ENCODE measurements around the gene BNC1. TPM values are rescaled to one million over a fixed set of nuclear protein-coding genes. Genes with fewer than 3 reads are reported as not detected.

The BNC1 gene
- not detected in 2 replicates for total RNA-seq (2014; rRNA removed; shearing (Covaris generic); ENCODE audit: low replicate concordance)

GRCh38 chr15:83284559-83285283, at the start of gene BNC1:
TSS of gene BNC1 (minus strand) at chr15:83284664. CDS start at chr15:83284628, 36 bp downstream.
- no peaks in the 10 kb centered on the region for H3K9me2 ChIP-seq (replicated peaks; ENCODE audit: insufficient read depth, low read length)
- H3K79me2 ChIP-seq (ENCODE audit: low read length): no peaks in the 10 kb centered on the region
- no peak within 1 kb of the TSS for H3K4me2 ChIP-seq (ENCODE audit: low read depth, low read length, poor library complexity, severe bottlenecking)
- no peaks in the 10 kb centered on the region for H4K20me1 ChIP-seq (ENCODE audit: insufficient read depth, low read depth, low read length)
- H3K4me1 ChIP-seq (ENCODE audit: low read length): no peaks in the 10 kb centered on the region
- H3K9me3 ChIP-seq (ENCODE audit: low read length): no peaks in the 10 kb centered on the region
- no peak within 1 kb of the TSS for H3K27ac ChIP-seq (ENCODE audit: low read length)
- H3K27me3 ChIP-seq (ENCODE audit: low read length): 0 out of 2 replicates have a peak, but pooled peaks cover 2% of the 10 kb centered on the region
- no peak within 1 kb of the TSS for H2AFZ ChIP-seq (ENCODE audit: low read length)
- no peaks in the 10 kb centered on the region for H3K36me3 ChIP-seq (ENCODE audit: insufficient read depth, low read length)
- no peak within 1 kb of the TSS for H3K9ac ChIP-seq (ENCODE audit: low read length)
- no peak within 1 kb of the TSS for H3K4me3 ChIP-seq (ENCODE audit: low read length)
- no peak for DNase-seq

GRCh38 chr15:83327041-83327440, 42.6 kb upstream of the BNC1 start:
- no peak for DNase-seq
- Histone ChIP-seq H3K4me2 (ENCODE audit: low read depth, low read length, poor library complexity, severe bottlenecking) (no peak overlapping the region), H3K79me2 (ENCODE audit: low read length) (no peaks in the 10 kb centered on the region), H4K20me1 (ENCODE audit: insufficient read depth, low read depth, low read length) (no peaks in the 10 kb centered on the region), H3K27ac (ENCODE audit: low read length) (no peak overlapping the region), H3K36me3 (ENCODE audit: insufficient read depth, low read length) (no peaks in the 10 kb centered on the region), H3K4me1 (ENCODE audit: low read length) (no peaks in the 10 kb centered on the region), H2AFZ (ENCODE audit: low read length) (no peak overlapping the region), H3K27me3 (ENCODE audit: low read length) (no peaks in the 10 kb centered on the region), H3K4me3 (ENCODE audit: low read length) (no peak overlapping the region), H3K9me3 (ENCODE audit: low read length) (no peaks in the 10 kb centered on the region), H3K9me2 (replicated peaks; ENCODE audit: insufficient read depth, low read length) (no peaks in the 10 kb centered on the region), H3K9ac (ENCODE audit: low read length) (no peak overlapping the region)

- H3K36me3 ChIP-seq (ENCODE audit: insufficient read depth, low read length): no peaks in the 10 kb centered on the region
- DNase-seq: no peak
- no peak overlapping the region for H3K27ac ChIP-seq (ENCODE audit: low read length)
- no peak overlapping the region for H3K4me3 ChIP-seq (ENCODE audit: low read length)
- H3K27me3 ChIP-seq (ENCODE audit: low read length): no peaks in the 10 kb centered on the region
- H3K9ac ChIP-seq (ENCODE audit: low read length): no peak overlapping the region
- H3K9me3 ChIP-seq (ENCODE audit: low read length): no peaks in the 10 kb centered on the region
- no peaks in the 10 kb centered on the region for H3K9me2 ChIP-seq (replicated peaks; ENCODE audit: insufficient read depth, low read length)
- H3K4me1 ChIP-seq (ENCODE audit: low read length): no peaks in the 10 kb centered on the region
- H2AFZ ChIP-seq (ENCODE audit: low read length): no peak overlapping the region
- no peaks in the 10 kb centered on the region for H4K20me1 ChIP-seq (ENCODE audit: insufficient read depth, low read depth, low read length)
- H3K79me2 ChIP-seq (ENCODE audit: low read length): no peaks in the 10 kb centered on the region
- no peak overlapping the region for H3K4me2 ChIP-seq (ENCODE audit: low read depth, low read length, poor library complexity, severe bottlenecking)
These were observed 40.3 kb upstream of the BNC1 start for GRCh38 chr15:83324799-83325198.

- Histone ChIP-seq H3K9me3 (ENCODE audit: low read length) (no peaks in the 10 kb centered on the region), H3K4me2 (ENCODE audit: low read depth, low read length, poor library complexity, severe bottlenecking) (no peak overlapping the region), H4K20me1 (ENCODE audit: insufficient read depth, low read depth, low read length) (no peaks in the 10 kb centered on the region), H3K79me2 (ENCODE audit: low read length) (no peaks in the 10 kb centered on the region), H3K27me3 (ENCODE audit: low read length) (no peaks in the 10 kb centered on the region), H3K9me2 (replicated peaks; ENCODE audit: insufficient read depth, low read length) (no peaks in the 10 kb centered on the region), H3K4me3 (ENCODE audit: low read length) (no peak overlapping the region), H3K9ac (ENCODE audit: low read length) (no peak overlapping the region), H3K4me1 (ENCODE audit: low read length) (no peaks in the 10 kb centered on the region), H3K36me3 (ENCODE audit: insufficient read depth, low read length) (no peaks in the 10 kb centered on the region), H3K27ac (ENCODE audit: low read length) (no peak overlapping the region), H2AFZ (ENCODE audit: low read length) (no peak overlapping the region)
- DNase-seq: no peak
These were observed 38.8 kb upstream of the BNC1 start for GRCh38 chr15:83323296-83323711.

GRCh38 chr15:83322691-83323090, 38.2 kb upstream of the BNC1 start:
- Histone ChIP-seq H2AFZ (ENCODE audit: low read length) (no peak overlapping the region), H3K9ac (ENCODE audit: low read length) (no peak overlapping the region), H4K20me1 (ENCODE audit: insufficient read depth, low read depth, low read length) (no peaks in the 10 kb centered on the region), H3K27ac (ENCODE audit: low read length) (no peak overlapping the region), H3K9me3 (ENCODE audit: low read length) (no peaks in the 10 kb centered on the region), H3K27me3 (ENCODE audit: low read length) (no peaks in the 10 kb centered on the region), H3K9me2 (replicated peaks; ENCODE audit: insufficient read depth, low read length) (no peaks in the 10 kb centered on the region), H3K4me1 (ENCODE audit: low read length) (no peaks in the 10 kb centered on the region), H3K4me2 (ENCODE audit: low read depth, low read length, poor library complexity, severe bottlenecking) (no peak overlapping the region), H3K4me3 (ENCODE audit: low read length) (no peak overlapping the region), H3K36me3 (ENCODE audit: insufficient read depth, low read length) (no peaks in the 10 kb centered on the region), H3K79me2 (ENCODE audit: low read length) (no peaks in the 10 kb centered on the region)
- DNase-seq: no peak

- Histone ChIP-seq H3K9ac (ENCODE audit: low read length) (no peak overlapping the region), H3K9me2 (replicated peaks; ENCODE audit: insufficient read depth, low read length) (no peaks in the 10 kb centered on the region), H3K4me2 (ENCODE audit: low read depth, low read length, poor library complexity, severe bottlenecking) (no peak overlapping the region), H2AFZ (ENCODE audit: low read length) (no peak overlapping the region), H3K36me3 (ENCODE audit: insufficient read depth, low read length) (no peaks in the 10 kb centered on the region), H4K20me1 (ENCODE audit: insufficient read depth, low read depth, low read length) (no peaks in the 10 kb centered on the region), H3K4me3 (ENCODE audit: low read length) (no peak overlapping the region), H3K27ac (ENCODE audit: low read length) (no peak overlapping the region), H3K9me3 (ENCODE audit: low read length) (no peaks in the 10 kb centered on the region), H3K27me3 (ENCODE audit: low read length) (no peaks in the 10 kb centered on the region), H3K4me1 (ENCODE audit: low read length) (no peaks in the 10 kb centered on the region), H3K79me2 (ENCODE audit: low read length) (no peaks in the 10 kb centered on the region)
- no peak for DNase-seq
These were observed 37.6 kb upstream of the BNC1 start for GRCh38 chr15:83322061-83322460.

- DNase-seq: no peak
- Histone ChIP-seq H3K27me3 (ENCODE audit: low read length) (no peaks in the 10 kb centered on the region), H3K9ac (ENCODE audit: low read length) (no peak overlapping the region), H3K4me3 (ENCODE audit: low read length) (no peak overlapping the region), H3K4me2 (ENCODE audit: low read depth, low read length, poor library complexity, severe bottlenecking) (no peak overlapping the region), H2AFZ (ENCODE audit: low read length) (no peak overlapping the region), H4K20me1 (ENCODE audit: insufficient read depth, low read depth, low read length) (no peaks in the 10 kb centered on the region), H3K36me3 (ENCODE audit: insufficient read depth, low read length) (no peaks in the 10 kb centered on the region), H3K27ac (ENCODE audit: low read length) (no peak overlapping the region), H3K4me1 (ENCODE audit: low read length) (no peaks in the 10 kb centered on the region), H3K9me2 (replicated peaks; ENCODE audit: insufficient read depth, low read length) (no peaks in the 10 kb centered on the region), H3K9me3 (ENCODE audit: low read length) (no peaks in the 10 kb centered on the region), H3K79me2 (ENCODE audit: low read length) (no peaks in the 10 kb centered on the region)
These were observed 36.4 kb upstream of the BNC1 start for GRCh38 chr15:83320844-83321243.

GRCh38 chr15:83320404-83320803, 35.9 kb upstream of the BNC1 start:
- H3K27me3 ChIP-seq (ENCODE audit: low read length): no peaks in the 10 kb centered on the region
- H3K36me3 ChIP-seq (ENCODE audit: insufficient read depth, low read length): no peaks in the 10 kb centered on the region
- no peaks in the 10 kb centered on the region for H3K4me1 ChIP-seq (ENCODE audit: low read length)
- no peak for DNase-seq
- H3K4me3 ChIP-seq (ENCODE audit: low read length): no peak overlapping the region
- no peak overlapping the region for H3K9ac ChIP-seq (ENCODE audit: low read length)
- H3K79me2 ChIP-seq (ENCODE audit: low read length): no peaks in the 10 kb centered on the region
- no peaks in the 10 kb centered on the region for H4K20me1 ChIP-seq (ENCODE audit: insufficient read depth, low read depth, low read length)
- H3K9me3 ChIP-seq (ENCODE audit: low read length): no peaks in the 10 kb centered on the region
- no peaks in the 10 kb centered on the region for H3K9me2 ChIP-seq (replicated peaks; ENCODE audit: insufficient read depth, low read length)
- H3K4me2 ChIP-seq (ENCODE audit: low read depth, low read length, poor library complexity, severe bottlenecking): no peak overlapping the region
- no peak overlapping the region for H2AFZ ChIP-seq (ENCODE audit: low read length)
- no peak overlapping the region for H3K27ac ChIP-seq (ENCODE audit: low read length)
